NCI-H748 (cell line): ENCODE measurements around the gene DNAH1.
A peak's percentile ranks its signal among the peaks of the same experiment; 100 is the strongest.

Source experiments
- DNase-seq: peaks from one replicate; lab custom pipeline; 2025; ENCODE audit not compliant: unreplicated experiment; lab: John Stamatoyannopoulos, UW

DNAH1 gene

GRCh38 chr3:52290596-52291507, 25.3 kb upstream of the DNAH1 start:
- no peak for DNase-seq

- peak; percentile 41 for DNase-seq
Measured at GRCh38 chr3:52291508-52292181, 24.5 kb upstream of the DNAH1 start.

- no peak for DNase-seq
Measured at GRCh38 chr3:52292247-52293065, 23.7 kb upstream of the DNAH1 start.

- DNase-seq, result no peak
Measured at GRCh38 chr3:52293491-52294319, 22.4 kb upstream of the DNAH1 start.

GRCh38 chr3:52294320-52295150, 21.6 kb upstream of the DNAH1 start:
- DNase-seq, result no peak

GRCh38 chr3:52295671-52296208, 20.4 kb upstream of the DNAH1 start:
- DNase-seq, result no peak

GRCh38 chr3:52297242-52298148, 18.6 kb upstream of the DNAH1 start:
- no peak for DNase-seq

GRCh38 chr3:52298149-52299098, 17.7 kb upstream of the DNAH1 start:
- DNase-seq, result no peak

GRCh38 chr3:52299247-52299878, 16.8 kb upstream of the DNAH1 start:
- no peak for DNase-seq

GRCh38 chr3:52299879-52300611, 16.1 kb upstream of the DNAH1 start:
- peak; percentile 11 for DNase-seq

- peak; percentile 87 for DNase-seq
Measured at GRCh38 chr3:52302426-52303145, 13.5 kb upstream of the DNAH1 start.

GRCh38 chr3:52303811-52304210, 12.3 kb upstream of the DNAH1 start:
- DNase-seq, result no peak

- DNase-seq, result no peak
Measured at GRCh38 chr3:52305926-52306325, 10.2 kb upstream of the DNAH1 start.

- DNase-seq, result no peak
Measured at GRCh38 chr3:52306978-52307377, 9.1 kb upstream of the DNAH1 start.

- no peak for DNase-seq
Measured at GRCh38 chr3:52308308-52308707, 7.8 kb upstream of the DNAH1 start.
